ENCODE data around the gene DEFB126.

GRCh38 chr20:142290-142689 is at the start of gene DEFB126:
- TF ChIP-seq, protein P1, sequence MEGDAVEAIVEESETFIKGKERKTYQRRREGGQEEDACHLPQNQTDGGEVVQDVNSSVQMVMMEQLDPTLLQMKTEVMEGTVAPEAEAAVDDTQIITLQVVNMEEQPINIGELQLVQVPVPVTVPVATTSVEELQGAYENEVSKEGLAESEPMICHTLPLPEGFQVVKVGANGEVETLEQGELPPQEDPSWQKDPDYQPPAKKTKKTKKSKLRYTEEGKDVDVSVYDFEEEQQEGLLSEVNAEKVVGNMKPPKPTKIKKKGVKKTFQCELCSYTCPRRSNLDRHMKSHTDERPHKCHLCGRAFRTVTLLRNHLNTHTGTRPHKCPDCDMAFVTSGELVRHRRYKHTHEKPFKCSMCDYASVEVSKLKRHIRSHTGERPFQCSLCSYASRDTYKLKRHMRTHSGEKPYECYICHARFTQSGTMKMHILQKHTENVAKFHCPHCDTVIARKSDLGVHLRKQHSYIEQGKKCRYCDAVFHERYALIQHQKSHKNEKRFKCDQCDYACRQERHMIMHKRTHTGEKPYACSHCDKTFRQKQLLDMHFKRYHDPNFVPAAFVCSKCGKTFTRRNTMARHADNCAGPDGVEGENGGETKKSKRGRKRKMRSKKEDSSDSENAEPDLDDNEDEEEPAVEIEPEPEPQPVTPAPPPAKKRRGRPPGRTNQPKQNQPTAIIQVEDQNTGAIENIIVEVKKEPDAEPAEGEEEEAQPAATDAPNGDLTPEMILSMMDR (conservative IDR thresholded peaks at IDR 0.05) = no peak
- no peak for TF ChIP-seq EZH2 (IDR thresholded peaks at IDR 0.05; ENCODE audit: low read depth)
